ENCODE data around the gene CDCA4.

The CDCA4 gene

GRCh38 chr14:104989236-104989950, 31.5 kb downstream of the CDCA4 start:
- DNase-seq (ENCODE audit: low spot score) = no peak

DNA sequence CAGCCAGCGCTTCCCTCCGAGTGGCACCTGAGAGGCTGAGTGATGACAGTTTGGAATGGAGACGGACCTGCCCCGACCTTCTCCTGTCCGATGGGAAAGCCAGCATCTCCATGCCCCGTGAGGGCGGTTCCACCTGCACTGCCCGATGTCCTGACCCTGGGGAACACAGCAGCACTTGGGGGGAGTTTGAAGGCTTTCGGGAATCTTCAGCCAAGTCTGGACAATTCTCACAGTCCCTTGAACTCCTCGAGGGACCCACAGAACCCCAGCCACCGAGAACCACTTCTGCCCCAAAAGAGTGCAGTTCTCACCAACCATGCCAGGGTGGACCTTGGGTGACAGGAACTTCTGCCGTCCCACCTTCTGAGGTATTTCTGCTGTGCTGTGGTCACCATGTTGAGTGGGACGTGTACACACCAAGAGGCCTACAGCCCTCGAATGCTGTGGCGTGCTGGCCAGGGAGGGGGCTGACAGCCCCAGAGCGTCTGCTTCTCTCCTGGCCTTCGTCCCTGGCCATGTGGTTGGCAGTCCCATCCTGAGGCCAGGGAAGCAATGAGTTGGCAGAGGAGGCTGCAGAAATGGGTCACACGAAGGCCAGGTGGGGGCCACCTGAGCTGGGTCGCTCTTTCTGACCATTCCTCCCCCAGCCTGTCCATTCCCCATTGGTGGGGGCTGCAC, 34.3 kb downstream of the CDCA4 start:
- DNase-seq (ENCODE audit: low spot score) = no peak

DNA sequence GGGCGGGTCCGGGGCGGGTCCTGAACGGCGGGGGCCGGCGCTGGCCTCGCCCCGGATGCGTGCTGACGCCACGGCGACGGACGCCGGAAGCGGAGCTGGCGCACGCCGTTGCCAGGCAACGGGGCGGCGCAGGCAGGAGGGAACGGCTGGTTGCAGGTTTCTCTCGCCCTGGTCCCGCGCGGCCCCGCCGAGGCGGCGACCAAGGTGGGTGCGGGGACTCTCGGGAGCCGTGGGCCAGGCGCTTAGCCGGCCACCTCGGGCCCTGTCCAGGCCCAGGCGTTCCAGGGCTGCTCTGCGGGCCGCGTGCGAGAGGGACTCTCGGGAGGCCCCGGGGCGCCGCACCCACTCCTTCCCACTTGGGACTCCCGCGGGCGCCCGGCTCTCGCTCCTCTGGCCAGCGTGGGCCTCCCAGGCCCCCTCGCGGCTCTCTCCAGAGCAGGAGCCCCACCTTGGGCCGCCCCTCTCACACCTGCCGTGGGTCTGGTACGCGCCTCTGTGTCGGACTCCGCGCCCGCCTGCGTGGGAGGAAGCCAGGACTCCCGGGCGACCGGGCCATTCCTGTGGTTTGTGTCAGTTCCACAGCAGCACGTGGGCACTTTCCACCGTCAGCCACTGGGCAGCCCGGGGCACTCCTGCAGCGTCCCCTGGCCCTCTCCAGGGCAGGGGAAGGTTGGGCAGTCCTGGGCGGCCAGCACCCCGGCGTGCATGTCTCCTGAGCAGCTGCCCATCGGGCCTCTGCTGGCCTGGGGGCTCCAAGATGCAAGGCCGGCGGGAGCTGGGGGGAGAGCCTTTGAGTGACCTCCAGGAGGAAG, 35.0 kb downstream of the CDCA4 start, which contains the start of gene CLBA1:
TSS of gene CLBA1 (plus strand) at position 114 of the 812 bp plus-strand sequence. CDS start at position 758, 644 bp downstream.
- DNase-seq (ENCODE audit: low spot score) = peak; percentile 85

GRCh38 chr14:104984056-104984894, 36.6 kb downstream of the CDCA4 start:
- DNase-seq (ENCODE audit: low spot score) = no peak

GRCh38 chr14:104983231-104983721, 37.6 kb downstream of the CDCA4 start:
- DNase-seq (ENCODE audit: low spot score) = no peak

- no peak for DNase-seq (ENCODE audit: low spot score)
Measured at GRCh38 chr14:104982548-104983230, 38.2 kb downstream of the CDCA4 start.

DNA sequence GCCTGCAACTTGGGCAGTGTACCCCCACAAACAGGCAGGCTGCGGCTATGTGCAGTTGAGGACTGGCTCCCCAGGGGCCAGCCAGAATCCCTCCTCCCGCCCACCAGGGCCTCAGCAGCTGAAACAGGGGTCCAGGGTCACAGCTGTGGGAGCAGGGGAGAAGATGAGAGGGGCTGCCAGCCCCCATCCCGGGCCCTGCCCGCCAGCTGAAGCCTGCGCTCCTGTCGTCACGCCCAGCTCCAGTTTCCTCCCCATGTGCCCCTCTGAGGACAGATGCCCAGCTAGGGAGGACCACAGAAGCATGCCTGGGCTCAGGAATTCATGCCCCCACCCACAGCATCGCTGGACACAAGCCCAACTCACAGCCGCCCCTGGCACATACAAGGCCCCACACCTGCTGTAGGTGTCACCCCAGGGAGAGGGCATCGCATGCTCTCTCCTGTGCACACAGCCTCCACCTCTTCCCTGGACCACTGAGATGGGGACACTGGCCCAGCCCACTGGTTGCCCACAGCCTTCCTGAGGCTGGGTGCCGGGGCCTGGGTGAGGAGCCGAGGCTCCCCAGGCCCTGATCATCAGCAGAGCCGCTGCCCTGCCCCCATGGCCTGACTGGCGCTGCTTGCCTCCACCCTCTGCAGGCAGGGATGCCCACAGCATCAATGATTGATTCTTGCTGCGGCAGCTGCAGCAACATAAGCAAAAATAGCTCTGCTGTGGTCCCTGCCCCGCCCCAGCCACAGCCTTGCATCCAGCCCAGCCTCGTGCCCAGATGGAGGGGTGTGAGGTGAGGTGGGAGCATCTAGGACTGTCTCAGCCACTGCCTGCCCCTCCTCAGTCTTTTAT, 39.0 kb downstream of the CDCA4 start:
- no peak for DNase-seq (ENCODE audit: low spot score)

GRCh38 chr14:104980611-104981531, 40.0 kb downstream of the CDCA4 start:
- no peak for DNase-seq (ENCODE audit: low spot score)

DNA sequence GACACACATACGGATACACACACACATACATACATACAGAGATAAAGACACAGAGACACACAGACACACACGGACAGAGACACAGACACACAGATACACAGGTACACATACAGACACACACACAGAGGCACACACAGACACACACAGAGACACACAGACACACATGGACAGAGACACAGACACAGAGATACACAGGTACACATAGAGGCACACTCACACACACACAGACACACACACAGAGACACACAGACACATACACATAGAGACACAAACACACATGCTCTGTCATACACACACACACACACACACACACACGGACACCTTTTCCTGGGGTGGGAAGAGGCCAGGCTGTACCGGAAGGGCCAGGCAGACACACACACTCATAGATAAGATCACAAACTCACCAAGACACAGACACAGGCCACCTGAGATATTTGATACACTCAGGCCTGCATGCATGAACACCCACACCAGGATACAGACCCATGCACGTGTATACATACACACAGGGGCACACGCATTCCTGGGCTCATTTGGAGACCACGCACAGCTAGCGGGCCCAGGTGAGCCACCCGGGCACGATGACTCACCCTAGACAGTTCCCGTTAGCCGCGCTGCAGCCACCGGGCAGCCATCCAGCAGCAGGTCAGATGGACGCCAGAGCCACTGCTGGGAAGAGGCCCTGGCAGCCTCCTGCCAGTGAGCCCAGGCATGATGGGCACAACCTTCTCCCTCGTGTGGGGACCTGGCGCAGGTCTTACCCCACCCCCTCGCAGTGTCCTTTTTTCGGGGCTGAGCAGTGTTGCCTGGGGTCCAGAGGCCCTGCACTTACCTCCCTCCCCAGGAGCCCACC, 40.9 kb downstream of the CDCA4 start:
- DNase-seq (ENCODE audit: low spot score) = no peak

DNA sequence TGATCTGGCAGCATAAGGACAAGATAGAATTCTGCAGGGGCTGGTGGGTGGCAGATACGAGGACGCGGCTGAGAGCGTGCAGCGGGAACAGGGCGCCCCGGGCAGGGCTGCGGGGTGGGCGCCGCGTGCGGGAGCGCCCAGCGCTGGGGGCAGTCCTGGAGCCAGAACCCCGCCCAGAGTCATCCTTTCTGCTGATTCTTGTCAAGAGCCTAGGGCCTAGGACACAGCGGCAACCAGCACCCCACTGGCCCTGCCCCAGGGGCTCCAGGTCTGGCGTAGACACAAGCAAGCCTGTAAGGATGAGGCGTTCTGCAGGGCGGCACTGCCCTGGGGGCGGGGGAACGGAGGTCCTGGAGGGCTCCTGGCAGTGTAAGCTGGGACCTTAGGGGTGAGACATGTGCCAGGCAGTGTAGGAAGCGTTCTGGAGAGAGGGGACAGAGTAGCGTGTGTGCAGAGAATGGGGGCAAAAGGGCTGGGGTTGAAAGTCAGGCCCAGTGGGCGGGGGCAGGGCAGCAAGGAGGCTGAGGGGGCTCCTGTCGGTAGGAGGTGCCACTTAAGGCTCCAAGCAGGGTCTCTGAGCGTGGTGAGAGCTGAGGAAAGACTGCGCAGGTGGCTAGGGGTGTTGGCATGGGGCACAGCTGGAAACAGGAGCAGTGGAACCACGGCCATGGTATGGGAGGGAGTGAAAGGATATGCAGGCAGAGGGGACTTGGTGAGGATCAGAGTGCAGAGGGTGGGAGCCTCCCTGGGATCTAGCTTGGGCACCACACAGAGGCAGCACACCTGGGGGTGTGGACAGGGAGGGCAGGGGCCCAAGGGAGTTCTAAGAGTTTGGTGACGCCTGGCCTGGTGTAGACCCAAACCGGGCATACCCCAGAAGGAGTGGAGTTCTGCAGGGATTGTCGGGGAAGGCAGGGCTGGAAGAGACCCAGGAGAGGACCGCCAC, 41.9 kb downstream of the CDCA4 start:
- no peak for DNase-seq (ENCODE audit: low spot score)

DNA sequence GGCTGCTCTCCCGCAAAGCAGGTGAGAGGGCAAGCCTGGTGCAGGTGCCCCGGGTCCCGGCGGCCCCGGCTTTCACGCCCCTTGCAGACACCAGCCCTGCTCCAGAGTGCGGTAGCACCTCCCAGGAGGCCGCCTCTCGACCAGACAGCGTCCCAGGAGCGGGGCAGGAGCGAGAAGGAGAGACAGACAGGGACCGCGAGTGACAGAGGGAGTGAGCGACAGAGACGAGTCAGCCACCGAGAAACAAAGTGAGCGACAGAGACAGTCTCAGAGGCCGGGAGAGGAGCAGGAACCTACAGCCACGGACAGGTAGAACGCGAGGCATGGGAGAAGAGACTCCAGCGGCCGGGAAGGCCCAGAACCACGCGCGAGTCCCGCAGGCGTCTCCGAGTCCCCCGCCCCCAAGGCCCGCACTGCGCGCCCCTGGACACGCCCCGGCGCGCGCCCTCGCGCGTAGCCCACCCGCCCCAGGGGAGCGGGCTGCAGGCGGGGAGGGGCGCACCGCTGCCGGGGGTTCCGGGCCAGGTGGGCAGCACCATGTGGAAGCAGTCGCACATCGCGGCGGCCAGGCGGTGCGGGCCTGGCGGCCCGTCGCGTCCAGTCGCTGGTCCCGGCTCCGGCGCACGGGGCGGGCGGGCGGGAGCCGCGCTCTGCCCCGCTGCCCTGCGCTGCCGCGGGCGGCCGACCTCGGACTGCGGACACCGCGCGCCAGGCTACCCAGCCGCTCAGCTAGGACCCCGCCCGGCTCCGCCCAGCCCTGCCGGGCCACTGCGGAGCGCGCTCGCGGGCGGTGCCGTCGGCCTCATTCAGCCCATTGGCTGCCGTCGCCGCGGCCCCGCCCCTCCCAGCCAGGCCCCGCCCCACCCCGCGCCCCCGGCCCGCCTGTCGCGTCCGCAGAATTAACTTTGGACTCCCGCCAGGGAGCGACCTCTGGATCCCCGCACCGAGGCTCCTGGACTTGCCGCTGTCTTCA, 42.9 kb downstream of the CDCA4 start, which contains the start of gene AHNAK2:
TSS of gene AHNAK2 (minus strand) at position 694 of the 973 bp plus-strand sequence. CDS start at position 557, 137 bp downstream.
- peak; percentile 26 for DNase-seq (ENCODE audit: low spot score)

DNA sequence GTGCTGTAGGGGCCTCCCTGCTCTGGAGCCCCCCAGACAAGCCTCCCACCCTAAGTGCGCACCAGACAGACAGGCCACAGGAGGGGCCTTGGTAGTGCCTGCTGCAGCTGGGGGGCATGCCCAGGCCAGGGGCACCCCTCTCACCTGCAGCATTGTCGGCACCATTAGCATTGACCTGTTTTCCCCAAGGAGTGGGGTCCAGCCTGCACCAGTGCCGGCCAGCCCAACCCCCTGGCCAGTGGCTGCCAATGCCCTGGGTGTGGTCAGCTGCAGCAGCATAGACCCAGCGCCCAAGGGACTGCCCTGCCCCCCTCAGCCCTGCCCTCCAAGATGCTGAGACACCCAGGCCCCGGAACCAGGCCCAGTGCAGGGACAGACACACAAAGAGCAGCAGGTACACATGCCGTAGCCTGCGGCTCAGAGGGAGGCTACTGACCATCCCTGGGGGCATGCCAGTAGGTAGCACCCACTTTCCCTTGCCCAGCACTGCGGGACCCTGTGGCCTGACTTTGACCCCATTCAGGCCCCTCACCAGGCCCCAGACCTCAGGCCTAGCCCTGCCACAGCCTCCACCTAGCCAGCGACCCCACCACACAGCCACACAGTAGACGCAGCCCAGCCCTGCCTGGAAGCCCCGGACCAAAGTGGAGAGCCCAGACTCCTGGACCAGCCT, 43.7 kb downstream of the CDCA4 start:
- DNase-seq (ENCODE audit: low spot score) = no peak

DNA sequence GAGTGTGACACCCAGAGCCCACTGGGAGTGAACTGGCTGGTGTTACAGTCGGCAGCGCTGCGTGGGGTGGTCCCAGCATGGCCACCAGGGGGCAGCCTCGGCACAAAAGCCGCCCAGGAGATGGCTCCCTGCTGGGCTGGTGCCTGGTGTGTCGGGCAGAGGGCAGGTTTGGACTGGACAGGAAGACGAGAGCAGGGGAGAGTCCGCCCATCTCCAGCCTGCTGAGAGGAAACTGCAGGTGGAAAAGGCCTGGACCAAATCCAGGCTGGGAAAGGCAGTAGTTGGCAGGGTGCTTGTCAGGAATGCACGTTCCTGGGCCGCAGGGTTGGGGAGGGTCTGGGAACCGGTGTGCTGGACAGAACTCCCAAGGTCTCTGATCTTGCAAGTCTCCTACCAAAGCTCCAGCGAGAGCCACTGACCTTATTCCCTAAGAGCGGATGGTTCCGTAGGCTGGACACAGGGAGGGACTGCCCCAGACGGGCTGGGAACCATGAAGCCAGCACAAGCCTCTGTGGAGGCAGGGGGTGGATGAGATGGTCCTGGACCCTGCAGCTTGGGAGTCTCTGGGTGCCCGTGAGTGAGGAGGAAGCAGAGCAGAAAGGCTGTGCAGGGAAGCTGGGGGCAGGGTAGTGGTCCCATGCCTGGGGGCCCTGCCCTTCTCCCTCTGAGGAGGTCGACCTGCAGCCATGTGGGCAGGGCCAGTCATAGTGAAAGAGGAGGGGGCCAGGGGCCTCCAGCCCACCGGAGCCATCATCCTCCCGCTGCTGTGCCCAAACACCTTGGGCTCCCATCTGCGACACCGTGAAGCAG, 44.5 kb downstream of the CDCA4 start:
- peak; percentile 84 for DNase-seq (ENCODE audit: low spot score)
